Ishikawa (cell line): ENCODE measurements around the gene HS3ST5.

Experiments
- CEBPB ChIP-seq: IDR thresholded peaks from 2 replicates; pipeline ENCODE4 v1.6.1; 2012
- CREB1 ChIP-seq: IDR thresholded peaks from 2 replicates; pipeline ENCODE4 v1.6.1; 2012; ENCODE audit warnings: low read depth
- EGR1 ChIP-seq: IDR thresholded peaks from 2 replicates; pipeline ENCODE4 v1.6.1; 2012
- EP300 ChIP-seq: IDR thresholded peaks from 2 replicates; pipeline ENCODE4 v1.6.1; 2012; ENCODE audit warnings: borderline replicate concordance
- FOXM1 ChIP-seq: IDR thresholded peaks from 2 replicates; pipeline ENCODE4 v1.6.1; 2012; ENCODE audit warnings: low read depth, borderline replicate concordance
- MAX ChIP-seq: IDR thresholded peaks from 2 replicates; pipeline ENCODE4 v1.6.1; 2012
- NFIC ChIP-seq: IDR thresholded peaks from 2 replicates; pipeline ENCODE4 v1.6.1; 2012
- RAD21 ChIP-seq: IDR thresholded peaks from 2 replicates; pipeline ENCODE4 v1.6.1; 2012; ENCODE audit warnings: low read depth
- REST ChIP-seq: IDR thresholded peaks from 2 replicates; pipeline ENCODE4 v1.6.1; 2012; ENCODE audit warnings: low read depth, mild to moderate bottlenecking
- TAF1 ChIP-seq: IDR thresholded peaks from 2 replicates; pipeline ENCODE4 v1.6.1; 2012; ENCODE audit warnings: low read depth, mild to moderate bottlenecking
- TCF12 ChIP-seq: IDR thresholded peaks from 2 replicates; pipeline ENCODE4 v1.6.1; 2012; ENCODE audit warnings: low read depth
- TEAD4 ChIP-seq: IDR thresholded peaks from 2 replicates; pipeline ENCODE4 v1.6.1; 2012
- USF1 ChIP-seq: IDR thresholded peaks from 2 replicates; pipeline ENCODE4 v1.6.1; 2012
- YY1 ChIP-seq: IDR thresholded peaks from 2 replicates; pipeline ENCODE4 v1.6.1; 2012; ENCODE audit warnings: low read depth
- ZBTB7A ChIP-seq: IDR thresholded peaks from 2 replicates; pipeline ENCODE4 v1.6.1; 2012; ENCODE audit warnings: low read depth

HS3ST5 gene

GRCh38 chr6:114181664-114182063 lies 161.2 kb downstream of the HS3ST5 start:
- TF ChIP-seq TCF12 (no peak), EGR1 (no peak), RAD21 (no peak), FOXM1 (no peak), TEAD4 (no peak), MAX (no peak), EP300 (no peak), CREB1 (no peak), CEBPB (no peak), YY1 (no peak), REST (no peak), USF1 (no peak)

GRCh38 chr6:114179411-114179810 lies 163.4 kb downstream of the HS3ST5 start:
- TF ChIP-seq YY1: no peak

- TF ChIP-seq EP300 (no peak), NFIC (no peak), MAX (no peak), YY1 (no peak), TCF12 (no peak), USF1 (no peak)
Measured at GRCh38 chr6:114176726-114177125, 166.1 kb downstream of the HS3ST5 start.

- TF ChIP-seq CREB1 (no peak), YY1 (no peak), CEBPB (no peak), RAD21 (no peak), TAF1 (no peak), REST (no peak), FOXM1 (no peak), EP300 (no peak), USF1 (no peak), NFIC (no peak), ZBTB7A (no peak), MAX (no peak), TEAD4 (no peak)
Measured at GRCh38 chr6:114172576-114173260, 170.1 kb downstream of the HS3ST5 start.

- TF ChIP-seq MAX: no peak
- no peak for TF ChIP-seq TEAD4
- TF ChIP-seq RAD21: no peak
- TF ChIP-seq TCF12: no peak
- no peak for TF ChIP-seq ZBTB7A
- TF ChIP-seq CREB1: no peak
Measured at GRCh38 chr6:114171473-114171872, 171.3 kb downstream of the HS3ST5 start.

- no peak for TF ChIP-seq USF1
- no peak for TF ChIP-seq YY1
- no peak for TF ChIP-seq EGR1
- TF ChIP-seq NFIC: no peak
- no peak for TF ChIP-seq ZBTB7A
- no peak for TF ChIP-seq CEBPB
- no peak for TF ChIP-seq CREB1
- TF ChIP-seq RAD21: no peak
- no peak for TF ChIP-seq TAF1
- TF ChIP-seq MAX: no peak
- no peak for TF ChIP-seq TEAD4
- no peak for TF ChIP-seq REST
- no peak for TF ChIP-seq EP300
- no peak for TF ChIP-seq FOXM1
- no peak for TF ChIP-seq TCF12
Measured at GRCh38 chr6:114170958-114171387, 171.8 kb downstream of the HS3ST5 start.
